Gastroesophageal sphincter (tissue), 3 donors: Measurements from ENCODE around the gene P3R3URF.

ENCODE experiments used
- CTCF ChIP-seq, 4 experiments: fragments of 200-600 bp in 2 of 4; fragments of 450-650 bp in 2 of 4; sonication (generic) in 1 of 4; IDR thresholded peaks; one replicate each; pipeline ENCODE4 v1.5.1; 2017 to 2019; ENCODE audit warnings: antibody characterized with exemption in 4 of 4, mild to moderate bottlenecking in 2 of 4, moderate library complexity in 2 of 4
- POLR2A ChIP-seq, 2 donors: fragments of 450-650 bp; IDR thresholded peaks; one replicate each; pipeline ENCODE4 v1.6.1; 2017; ENCODE audit warnings: antibody characterized with exemption in 2 of 2, mild to moderate bottlenecking in 2 of 2, moderate library complexity in 1 of 2

- TF ChIP-seq CTCF (IDR thresholded peaks at IDR 0.05) (no peak), POLR2A (IDR thresholded peaks at IDR 0.05) (no peak)
These were observed 39.6 kb downstream of the P3R3URF start for GRCh38 chr1:46136711-46137110.
